Fibroblast of villous mesenchyme (primary cell): ENCODE results near the gene CHRNB2. TPM values are rescaled to one million over a fixed set of nuclear protein-coding genes. Genes with fewer than 3 reads are reported as not detected.

Experiments used
- DNase-seq: peaks from one replicate; pipeline ENCODE4 v3.0.0-alpha.2; 2010; ENCODE audit warnings: low read depth
- H3K4me3 ChIP-seq: 2 replicates; pipeline ENCODE4 v1.5.1; 2011; ENCODE audit warnings: low read depth, mild to moderate bottlenecking, low read length
- CTCF ChIP-seq: IDR thresholded peaks from 2 replicates; pipeline ENCODE4 v1.5.1; 2012; ENCODE audit warnings: low read depth, mild to moderate bottlenecking, low read length; ENCODE audit not compliant: insufficient read depth
- total RNA-seq: library from RNA; depleted of rRNA; stranded (reverse); fragments of >200 nt; gene quantifications from 2 replicates; pipeline ENCODE4 v1.2.3, GENCODE V29; 2012

The CHRNB2 gene
- total RNA-seq, 1 donor = not detected

GRCh38 chr1:154628121-154628405 is 60.5 kb downstream of the CHRNB2 start:
- H3K4me3 ChIP-seq = peak overlapping the region; percentile 86
- no peak for TF ChIP-seq CTCF
- DNase-seq = no peak

- no peak overlapping the region for H3K4me3 ChIP-seq
- DNase-seq = peak; percentile 96
- TF ChIP-seq CTCF = no peak
Observed at GRCh38 chr1:154629061-154629674, 61.6 kb downstream of the CHRNB2 start.

Other genes starting within 250 kb of the CHRNB2 start
- not detected in 2 replicates for gene AQP10, start 246.7 kb upstream of the CHRNB2 start, total RNA-seq
- 107 and 155 TPM in 2 replicates for gene ATP8B2, start 242.3 kb upstream of the CHRNB2 start, total RNA-seq
- 11.6 and 30.2 TPM in 2 replicates for gene IL6R, start 162.4 kb upstream of the CHRNB2 start, total RNA-seq
- gene TDRD10, start 65.6 kb upstream of the CHRNB2 start, total RNA-seq = not detected in 2 replicates
- not detected in 2 replicates for gene SHE, start 65.4 kb upstream of the CHRNB2 start, total RNA-seq
- 24.8 and 36.3 TPM in 2 replicates for gene UBE2Q1, start 9.1 kb upstream of the CHRNB2 start, total RNA-seq
- gene ADAR, start 40.4 kb downstream of the CHRNB2 start, total RNA-seq = 115 and 142 TPM in 2 replicates